Measurements from ENCODE around the gene PPP6R3.

Gene PPP6R3

DNA sequence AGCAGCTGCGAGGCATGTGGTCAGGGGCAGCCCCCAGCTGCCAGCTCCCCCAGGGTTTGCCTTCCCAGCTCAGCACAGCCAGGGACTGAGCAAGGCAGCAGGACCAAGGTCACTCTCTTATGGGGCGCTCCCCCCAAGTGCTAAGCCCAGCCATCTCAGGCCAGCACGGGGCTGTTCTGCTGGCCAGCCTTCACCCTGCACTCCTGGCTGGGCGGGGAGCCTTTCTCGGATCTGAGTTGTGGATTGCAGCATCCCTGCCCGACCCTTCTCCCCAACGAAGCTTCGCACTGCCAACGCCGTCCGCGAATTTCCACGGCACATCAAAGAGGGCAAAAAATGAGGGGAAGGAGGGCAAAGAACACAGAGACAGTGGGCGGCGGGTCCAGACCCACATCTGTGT, 181.3 kb downstream of the PPP6R3 start:
- DNase-seq (ENCODE audit: low read depth, low spot score) = no peak
- Histone ChIP-seq H3K4me3 (ENCODE audit: low read length) (no peak overlapping the region), H3K4me1 (ENCODE audit: control insufficient read depth, insufficient read depth, low read length) (no peaks in the 10 kb centered on the region; the same call in 1 of the 2 replicates), H3K27me3 (ENCODE audit: control insufficient read depth, insufficient read depth, low read length) (no peaks in the 10 kb centered on the region), H3K36me3 (ENCODE audit: control insufficient read depth, insufficient read depth, low read length) (no peaks in the 10 kb centered on the region), H3K9me3 (ENCODE audit: control insufficient read depth, insufficient read depth, low read length) (peaks cover under 1% of the 10 kb centered on the region; the same call in 1 of the 2 replicates), H3K27ac (ENCODE audit: low read length) (no peak overlapping the region)
- no CpG with 5 or more reads among the region's 15 CpGs for WGBS (ENCODE audit: insufficient coverage, insufficient read length)

DNA sequence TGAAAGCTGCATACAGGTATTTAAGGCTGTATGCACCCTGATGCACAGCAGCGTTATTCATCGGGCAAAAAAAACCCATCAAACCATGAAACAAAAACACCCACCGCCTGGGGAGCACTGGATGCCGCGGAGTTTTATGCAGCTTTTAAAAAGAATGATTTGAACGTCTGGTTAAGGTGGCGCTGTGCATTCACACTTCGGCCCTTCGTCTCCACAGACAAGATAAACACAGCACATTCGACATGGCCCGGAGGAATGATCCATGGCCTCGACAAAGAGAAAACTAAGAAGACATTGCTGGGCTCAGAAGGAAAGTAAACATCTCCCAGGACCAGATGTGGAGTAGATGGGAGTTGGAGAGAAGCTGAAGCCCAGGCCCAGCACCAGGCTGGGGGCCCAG, 183.0 kb downstream of the PPP6R3 start:
- Histone ChIP-seq H3K27me3 (ENCODE audit: control insufficient read depth, insufficient read depth, low read length) (no peaks in the 10 kb centered on the region), H3K36me3 (ENCODE audit: control insufficient read depth, insufficient read depth, low read length) (no peaks in the 10 kb centered on the region), H3K27ac (ENCODE audit: low read length) (no peak overlapping the region), H3K9me3 (ENCODE audit: control insufficient read depth, insufficient read depth, low read length) (peaks cover 2% of the 10 kb centered on the region; the same call in 1 of the 2 replicates), H3K4me3 (ENCODE audit: low read length) (no peak overlapping the region), H3K4me1 (ENCODE audit: control insufficient read depth, insufficient read depth, low read length) (no peaks in the 10 kb centered on the region; the same call in 1 of the 2 replicates)
- no peak for DNase-seq (ENCODE audit: low read depth, low spot score)
- no CpG with 5 or more reads among the region's 12 CpGs for WGBS (ENCODE audit: insufficient coverage, insufficient read length)

DNA sequence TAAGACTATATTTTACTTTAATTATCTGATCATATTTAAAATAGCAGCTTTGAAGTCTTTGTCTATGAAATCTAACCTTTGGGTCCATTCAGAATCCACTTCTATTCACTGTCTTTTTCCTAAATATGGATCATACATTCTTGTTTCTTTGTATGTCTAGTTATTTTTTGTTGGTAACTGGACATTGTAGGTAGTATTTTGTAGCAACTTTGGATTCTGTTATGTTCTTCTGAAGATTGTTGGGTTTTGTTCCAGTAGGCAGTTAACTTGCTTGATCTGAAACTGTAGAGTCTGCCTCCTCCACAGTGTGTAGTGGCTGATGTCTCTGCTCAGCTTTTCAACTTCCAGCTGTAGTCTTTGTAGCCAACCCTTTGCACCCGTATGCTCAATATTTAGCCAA, 186.3 kb downstream of the PPP6R3 start:
- no CpG with 5 or more reads among the region's 1 CpG for WGBS (ENCODE audit: insufficient coverage, insufficient read length)
- DNase-seq (ENCODE audit: low read depth, low spot score) = no peak
- H3K27me3 ChIP-seq (ENCODE audit: control insufficient read depth, insufficient read depth, low read length) = no peaks in the 10 kb centered on the region

DNA sequence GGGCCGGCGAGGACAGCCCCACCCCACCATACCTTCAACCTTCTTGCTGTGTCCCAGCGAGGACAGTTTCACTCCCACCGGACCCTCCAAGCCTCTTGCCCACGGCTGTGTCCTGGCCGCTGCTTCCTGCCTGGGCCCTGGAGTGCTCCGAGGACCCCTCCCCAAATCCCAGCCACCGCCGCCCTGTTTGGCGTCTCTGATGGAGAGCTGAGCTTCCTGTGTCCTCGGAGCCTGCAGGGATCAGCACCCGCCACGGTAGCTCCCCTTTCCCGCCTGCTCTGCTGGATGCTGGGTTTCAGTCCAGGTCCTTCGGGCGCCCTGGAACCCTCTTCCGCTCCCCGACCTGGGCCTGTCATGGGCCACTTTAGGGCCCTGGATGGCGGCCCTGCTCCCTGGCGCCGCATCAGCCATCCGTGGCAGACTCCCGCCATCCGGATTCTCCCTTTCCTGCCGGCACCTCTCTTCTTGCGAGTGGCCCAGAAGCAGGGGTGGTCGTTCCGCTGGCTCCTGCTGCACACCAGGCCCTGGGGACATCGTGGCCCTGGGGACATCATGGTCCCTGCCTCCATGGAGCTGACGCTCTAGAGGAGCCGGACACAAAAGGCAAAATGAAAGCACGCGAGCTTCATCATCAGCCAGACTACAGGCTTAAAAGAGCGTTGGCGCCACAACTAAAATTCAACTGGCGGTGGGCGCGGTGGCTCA, 189.5 kb downstream of the PPP6R3 start:
- H3K4me3 ChIP-seq (ENCODE audit: low read length) = no peak overlapping the region

More for the DNA sequence above, 186.3 kb downstream of the PPP6R3 start:
- Histone ChIP-seq H3K9me3 (ENCODE audit: control insufficient read depth, insufficient read depth, low read length) (peaks cover 2% of the 10 kb centered on the region; the same call in 1 of the 2 replicates), H3K36me3 (ENCODE audit: control insufficient read depth, insufficient read depth, low read length) (no peaks in the 10 kb centered on the region), H3K4me3 (ENCODE audit: low read length) (no peak overlapping the region), H3K4me1 (ENCODE audit: control insufficient read depth, insufficient read depth, low read length) (peaks cover 5% of the 10 kb centered on the region), H3K27ac (ENCODE audit: low read length) (no peak overlapping the region)

DNA sequence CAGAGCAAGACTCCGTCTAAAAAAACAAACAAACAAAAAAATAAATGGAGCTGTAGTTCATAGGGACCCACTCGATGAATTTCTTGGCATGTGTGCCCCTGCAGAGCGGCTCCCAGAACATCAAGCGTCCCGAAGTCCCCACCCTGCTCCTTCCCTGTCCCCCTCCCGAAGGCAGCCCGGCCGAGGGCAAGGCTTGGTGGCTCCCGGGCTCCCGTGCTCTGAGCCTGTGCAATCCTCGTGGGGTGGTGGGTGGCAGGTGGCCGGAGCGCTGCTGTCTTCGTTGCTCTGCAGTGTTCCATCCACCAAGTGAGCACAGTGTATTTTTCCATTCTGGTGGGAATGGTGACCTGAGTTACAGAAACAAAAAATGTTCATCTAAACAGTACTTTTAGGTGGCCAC, 190.2 kb downstream of the PPP6R3 start:
- H3K27ac ChIP-seq (ENCODE audit: low read length) = no peak overlapping the region
- peaks cover 7% of the 10 kb centered on the region for H3K4me1 ChIP-seq (ENCODE audit: control insufficient read depth, insufficient read depth, low read length)
- no CpG with 5 or more reads among the region's 14 CpGs for WGBS (ENCODE audit: insufficient coverage, insufficient read length)
- H3K4me3 ChIP-seq (ENCODE audit: low read length) = no peak overlapping the region
- H3K9me3 ChIP-seq (ENCODE audit: control insufficient read depth, insufficient read depth, low read length) = peaks cover 2% of the 10 kb centered on the region; the same call in 1 of the 2 replicates
- no peaks in the 10 kb centered on the region for H3K36me3 ChIP-seq (ENCODE audit: control insufficient read depth, insufficient read depth, low read length)
- no peak for DNase-seq (ENCODE audit: low read depth, low spot score)
- H3K27me3 ChIP-seq (ENCODE audit: control insufficient read depth, insufficient read depth, low read length) = no peaks in the 10 kb centered on the region

More for the DNA sequence above, 189.5 kb downstream of the PPP6R3 start:
- H3K9me3 ChIP-seq (ENCODE audit: control insufficient read depth, insufficient read depth, low read length) = peaks cover 2% of the 10 kb centered on the region; the same call in 1 of the 2 replicates
- no CpG with 5 or more reads among the region's 38 CpGs for WGBS (ENCODE audit: insufficient coverage, insufficient read length)
- DNase-seq (ENCODE audit: low read depth, low spot score) = no peak
- H3K36me3 ChIP-seq (ENCODE audit: control insufficient read depth, insufficient read depth, low read length) = no peaks in the 10 kb centered on the region
- H3K4me1 ChIP-seq (ENCODE audit: control insufficient read depth, insufficient read depth, low read length) = peaks cover 7% of the 10 kb centered on the region
- H3K27me3 ChIP-seq (ENCODE audit: control insufficient read depth, insufficient read depth, low read length) = no peaks in the 10 kb centered on the region
- no peak overlapping the region for H3K27ac ChIP-seq (ENCODE audit: low read length)

DNA sequence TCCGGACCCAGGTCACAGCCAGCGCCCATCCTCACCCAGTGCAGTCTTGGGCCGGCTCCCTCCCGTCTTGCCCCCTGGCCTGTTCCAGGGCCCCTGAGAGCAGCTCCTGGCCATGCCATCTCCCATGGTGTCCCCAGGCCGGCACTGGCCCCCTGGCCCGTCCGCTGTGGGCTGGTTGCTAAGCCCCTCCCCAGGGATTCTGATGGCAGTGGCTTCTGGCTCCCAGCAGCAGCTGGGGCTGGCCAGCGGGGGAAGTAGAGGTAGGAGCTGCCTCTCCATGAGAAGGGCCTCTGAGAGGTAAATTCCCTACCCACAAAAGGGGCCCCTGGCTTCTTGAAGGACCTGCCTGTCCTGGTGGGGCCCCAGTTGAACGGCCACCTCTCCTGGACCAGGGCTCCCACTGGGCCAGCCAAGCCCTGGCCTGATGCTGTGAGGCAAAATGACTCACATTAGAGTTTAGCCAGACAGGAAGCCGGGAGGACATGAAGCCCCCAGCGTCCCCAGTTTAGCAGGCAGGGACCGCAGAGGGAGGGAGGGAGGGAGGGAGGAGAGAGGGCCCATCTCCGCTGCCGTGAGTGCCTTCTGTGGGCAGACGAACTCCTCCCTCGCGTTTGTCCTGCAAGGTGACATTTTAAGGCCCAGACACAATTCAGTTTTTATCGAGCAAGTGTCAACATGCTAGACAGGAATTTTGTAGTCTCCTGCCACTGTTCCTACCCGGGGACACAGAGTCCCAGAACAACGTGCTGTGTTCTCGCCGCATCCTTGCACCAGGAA, 190.8 kb downstream of the PPP6R3 start:
- peaks cover 7% of the 10 kb centered on the region for H3K4me1 ChIP-seq (ENCODE audit: control insufficient read depth, insufficient read depth, low read length)
- H3K4me3 ChIP-seq (ENCODE audit: low read length) = no peak overlapping the region
- H3K27ac ChIP-seq (ENCODE audit: low read length) = no peak overlapping the region
- no peak for DNase-seq (ENCODE audit: low read depth, low spot score)
- H3K9me3 ChIP-seq (ENCODE audit: control insufficient read depth, insufficient read depth, low read length) = peaks cover 2% of the 10 kb centered on the region; the same call in 1 of the 2 replicates
- H3K27me3 ChIP-seq (ENCODE audit: control insufficient read depth, insufficient read depth, low read length) = no peaks in the 10 kb centered on the region
- no peaks in the 10 kb centered on the region for H3K36me3 ChIP-seq (ENCODE audit: control insufficient read depth, insufficient read depth, low read length)
- no CpG with 5 or more reads among the region's 22 CpGs for WGBS (ENCODE audit: insufficient coverage, insufficient read length)

DNA sequence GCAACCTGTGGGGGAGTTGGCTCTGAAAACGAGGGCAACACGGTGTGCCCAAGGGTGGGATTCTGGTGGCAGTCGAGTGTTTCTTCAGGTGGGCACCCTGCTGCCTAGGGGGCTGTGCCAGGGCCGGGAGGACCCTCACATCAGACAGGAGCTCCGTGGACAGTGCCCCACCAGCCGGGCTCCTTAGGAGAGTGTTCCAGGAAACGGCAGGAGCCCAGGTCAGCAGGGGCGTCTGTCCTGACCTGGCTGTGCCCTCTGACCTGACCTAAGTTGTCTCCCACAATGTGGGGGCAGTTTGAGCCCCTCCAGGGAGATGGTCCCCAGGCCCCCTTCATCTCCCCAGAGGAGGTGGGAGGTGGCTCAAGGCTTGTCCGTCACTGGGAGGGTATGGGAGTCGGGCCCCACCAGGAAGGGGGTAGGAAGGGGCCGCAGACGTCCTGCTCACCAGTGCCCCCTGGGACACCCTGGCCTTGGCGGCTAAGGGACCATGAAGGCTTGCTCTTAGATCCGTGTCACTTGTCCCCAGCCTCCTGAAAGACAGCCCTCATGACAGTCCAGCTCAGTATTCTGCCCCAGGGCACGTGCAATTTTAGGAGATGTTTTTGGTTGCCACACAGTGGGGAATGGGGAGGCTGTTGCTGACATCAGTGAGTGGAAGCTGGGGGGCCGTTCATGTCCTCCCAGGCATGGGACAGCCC, 191.6 kb downstream of the PPP6R3 start:
- Histone ChIP-seq H3K27ac (ENCODE audit: low read length) (no peak overlapping the region), H3K27me3 (ENCODE audit: control insufficient read depth, insufficient read depth, low read length) (no peaks in the 10 kb centered on the region), H3K4me3 (ENCODE audit: low read length) (no peak overlapping the region), H3K36me3 (ENCODE audit: control insufficient read depth, insufficient read depth, low read length) (no peaks in the 10 kb centered on the region), H3K9me3 (ENCODE audit: control insufficient read depth, insufficient read depth, low read length) (no peaks in the 10 kb centered on the region), H3K4me1 (ENCODE audit: control insufficient read depth, insufficient read depth, low read length) (peaks cover 7% of the 10 kb centered on the region)
- DNase-seq (ENCODE audit: low read depth, low spot score) = no peak
- no CpG with 5 or more reads among the region's 16 CpGs for WGBS (ENCODE audit: insufficient coverage, insufficient read length)

DNA sequence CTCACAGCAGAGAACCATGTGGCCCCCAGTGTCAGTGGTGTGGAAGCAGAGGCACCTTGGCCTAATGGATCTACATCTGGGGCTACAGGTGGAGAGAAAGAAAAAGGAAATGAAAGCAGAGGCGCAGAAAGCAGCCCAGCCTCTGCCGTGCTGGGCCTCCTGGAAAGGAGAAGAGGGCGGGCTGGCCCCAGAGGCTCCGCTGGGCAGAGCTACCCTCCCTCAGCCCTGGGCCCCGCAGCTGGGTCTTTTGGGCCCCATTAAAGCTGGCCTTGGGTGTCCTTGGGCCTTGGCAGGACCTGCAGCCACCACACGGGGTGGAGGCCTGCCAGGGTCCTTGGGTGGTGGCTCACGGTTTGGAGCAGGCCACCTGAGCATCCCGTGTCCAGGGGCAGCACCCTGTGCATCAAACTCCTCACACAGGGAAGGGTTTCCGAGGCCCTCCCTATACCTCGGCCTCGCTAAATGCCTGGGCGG, 192.2 kb downstream of the PPP6R3 start:
- Histone ChIP-seq H3K4me1 (ENCODE audit: control insufficient read depth, insufficient read depth, low read length) (peaks cover 7% of the 10 kb centered on the region), H3K9me3 (ENCODE audit: control insufficient read depth, insufficient read depth, low read length) (no peaks in the 10 kb centered on the region), H3K36me3 (ENCODE audit: control insufficient read depth, insufficient read depth, low read length) (no peaks in the 10 kb centered on the region), H3K27ac (ENCODE audit: low read length) (no peak overlapping the region), H3K4me3 (ENCODE audit: low read length) (no peak overlapping the region), H3K27me3 (ENCODE audit: control insufficient read depth, insufficient read depth, low read length) (no peaks in the 10 kb centered on the region)
- DNase-seq (ENCODE audit: low read depth, low spot score) = no peak
- WGBS (ENCODE audit: insufficient coverage, insufficient read length) = no CpG with 5 or more reads among the region's 12 CpGs

DNA sequence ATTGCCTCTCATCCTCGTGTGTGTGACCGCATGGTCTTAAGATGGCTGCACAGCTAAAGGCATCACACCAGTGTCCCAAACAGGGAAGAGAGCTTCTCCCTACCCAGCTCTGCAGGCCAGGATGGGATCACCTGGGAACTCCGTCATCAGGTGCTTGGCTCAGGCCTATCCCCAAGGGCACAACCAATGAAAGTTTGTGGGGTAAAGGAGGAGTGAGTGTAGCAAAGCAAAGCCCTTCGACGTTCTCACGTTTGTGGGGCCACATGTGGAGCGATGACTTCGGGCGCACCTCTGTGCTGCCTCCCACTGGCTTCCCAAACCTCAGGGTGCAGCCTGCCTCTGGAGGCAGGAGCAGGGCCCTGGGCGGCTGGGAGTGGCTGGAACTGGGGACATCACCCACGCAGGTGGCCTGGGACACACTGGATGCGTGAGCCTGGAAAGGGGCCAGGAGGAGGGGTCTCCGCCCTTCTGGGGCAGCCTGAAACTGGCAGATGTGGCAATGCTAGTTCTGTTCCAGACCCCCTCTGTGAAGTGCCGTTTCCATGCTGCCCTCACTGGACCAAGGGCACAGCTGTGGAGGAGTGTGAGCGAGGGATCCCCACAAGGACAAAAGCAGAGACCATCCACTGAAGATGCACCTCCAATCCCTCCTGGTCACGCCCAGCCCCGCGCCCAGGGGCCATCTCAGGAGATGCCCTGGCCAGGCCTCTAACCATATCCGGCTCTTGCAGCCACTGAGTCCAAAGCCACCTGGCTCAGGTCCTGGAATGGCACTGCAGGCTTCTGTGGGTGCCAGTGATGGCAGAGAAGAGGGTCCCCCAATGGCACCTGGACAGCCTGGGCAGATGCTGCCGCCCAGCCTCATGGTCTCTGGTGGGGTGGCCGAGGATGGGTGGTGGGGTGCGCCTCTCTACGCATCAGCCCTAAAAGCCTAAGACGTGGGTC, 193.2 kb downstream of the PPP6R3 start:
- Histone ChIP-seq H3K27me3 (ENCODE audit: control insufficient read depth, insufficient read depth, low read length) (no peaks in the 10 kb centered on the region), H3K9me3 (ENCODE audit: control insufficient read depth, insufficient read depth, low read length) (no peaks in the 10 kb centered on the region), H3K27ac (ENCODE audit: low read length) (no peak overlapping the region), H3K36me3 (ENCODE audit: control insufficient read depth, insufficient read depth, low read length) (no peaks in the 10 kb centered on the region), H3K4me1 (ENCODE audit: control insufficient read depth, insufficient read depth, low read length) (peaks cover 7% of the 10 kb centered on the region), H3K4me3 (ENCODE audit: low read length) (no peak overlapping the region)
- WGBS (ENCODE audit: insufficient coverage, insufficient read length) = no CpG with 5 or more reads among the region's 24 CpGs
- no peak for DNase-seq (ENCODE audit: low read depth, low spot score)

All from iPS DF 6.9 (cell line).